ENCODE data around the gene NFILZ.

DNA sequence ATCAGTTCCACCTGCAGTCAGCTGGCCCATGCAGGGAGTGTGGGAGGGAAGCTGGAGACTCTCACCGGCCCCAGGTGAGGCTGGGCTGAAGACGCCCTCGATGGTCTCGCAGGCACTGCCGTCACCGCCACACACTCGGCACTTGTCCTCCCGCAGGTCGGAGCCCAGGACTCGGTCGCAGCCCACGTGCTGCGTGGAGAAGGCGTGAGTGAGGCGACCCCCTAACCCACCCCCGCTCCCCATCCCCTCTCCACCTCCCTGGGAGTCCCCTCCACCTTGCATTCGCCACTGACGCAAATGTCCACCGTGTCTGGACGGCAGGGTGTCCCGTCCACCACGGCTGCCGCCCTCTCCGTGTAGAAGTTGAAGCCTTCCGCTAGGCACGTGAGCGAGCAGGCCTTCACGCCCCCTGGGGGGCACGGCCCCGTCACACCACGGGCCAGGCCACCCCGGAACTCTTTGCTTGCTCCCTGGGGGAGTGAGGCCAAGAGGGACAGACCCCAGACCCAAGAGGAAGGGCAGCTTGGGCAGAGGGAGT, 41.2 kb upstream of the NFILZ start:
- TF ChIP-seq, protein P1, sequence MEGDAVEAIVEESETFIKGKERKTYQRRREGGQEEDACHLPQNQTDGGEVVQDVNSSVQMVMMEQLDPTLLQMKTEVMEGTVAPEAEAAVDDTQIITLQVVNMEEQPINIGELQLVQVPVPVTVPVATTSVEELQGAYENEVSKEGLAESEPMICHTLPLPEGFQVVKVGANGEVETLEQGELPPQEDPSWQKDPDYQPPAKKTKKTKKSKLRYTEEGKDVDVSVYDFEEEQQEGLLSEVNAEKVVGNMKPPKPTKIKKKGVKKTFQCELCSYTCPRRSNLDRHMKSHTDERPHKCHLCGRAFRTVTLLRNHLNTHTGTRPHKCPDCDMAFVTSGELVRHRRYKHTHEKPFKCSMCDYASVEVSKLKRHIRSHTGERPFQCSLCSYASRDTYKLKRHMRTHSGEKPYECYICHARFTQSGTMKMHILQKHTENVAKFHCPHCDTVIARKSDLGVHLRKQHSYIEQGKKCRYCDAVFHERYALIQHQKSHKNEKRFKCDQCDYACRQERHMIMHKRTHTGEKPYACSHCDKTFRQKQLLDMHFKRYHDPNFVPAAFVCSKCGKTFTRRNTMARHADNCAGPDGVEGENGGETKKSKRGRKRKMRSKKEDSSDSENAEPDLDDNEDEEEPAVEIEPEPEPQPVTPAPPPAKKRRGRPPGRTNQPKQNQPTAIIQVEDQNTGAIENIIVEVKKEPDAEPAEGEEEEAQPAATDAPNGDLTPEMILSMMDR (IDR thresholded peaks at IDR 0.05): no peak
- TF ChIP-seq POLR2A (IDR thresholded peaks at IDR 0.05) (no peak), EP300 (IDR thresholded peaks at IDR 0.05) (no peak), POLR2AphosphoS5 (IDR thresholded peaks at IDR 0.05) (no peak)
